Measurements from ENCODE around the gene TTC7B.
A peak's percentile ranks its signal among the peaks of the same experiment; 100 is the strongest.
"Not testable (repeated sequence)": the region's sequence is repeated elsewhere in the genome, so short reads cannot be mapped to it uniquely, and the experiment has no call there.

Gene TTC7B

DNA sequence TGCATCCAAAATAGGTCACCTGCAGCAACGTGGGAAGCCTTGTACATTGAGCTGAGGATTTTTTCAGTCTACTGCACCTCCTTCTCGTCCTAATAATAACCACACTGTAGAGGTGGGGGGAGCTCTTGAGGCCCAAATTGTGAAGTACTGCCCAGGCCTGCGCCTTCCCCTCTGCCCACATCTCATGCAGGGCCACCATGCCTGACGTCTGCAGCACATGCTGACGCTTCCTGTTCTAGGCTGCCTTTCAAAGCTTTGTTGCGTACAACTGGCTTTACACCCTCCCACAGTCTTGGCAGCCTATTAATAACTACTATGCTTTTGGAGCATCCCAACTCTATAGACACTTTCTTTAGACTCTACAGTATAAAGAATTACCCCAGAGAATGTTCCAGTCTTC lies 26.5 kb upstream of the TTC7B start:
- no peak for TF ChIP-seq CTCF (IDR thresholded peaks at IDR 0.05; ENCODE audit: low read depth, low read length)
- DNase-seq (ENCODE audit: low read depth in 2 of 2): peak in 1 of 2 donors; percentile 29
- no peak overlapping the region for H3K4me3 ChIP-seq (replicated peaks in 1 of 2; ENCODE audit: low read depth in 2 of 2, low read length in 2 of 2)

DNA sequence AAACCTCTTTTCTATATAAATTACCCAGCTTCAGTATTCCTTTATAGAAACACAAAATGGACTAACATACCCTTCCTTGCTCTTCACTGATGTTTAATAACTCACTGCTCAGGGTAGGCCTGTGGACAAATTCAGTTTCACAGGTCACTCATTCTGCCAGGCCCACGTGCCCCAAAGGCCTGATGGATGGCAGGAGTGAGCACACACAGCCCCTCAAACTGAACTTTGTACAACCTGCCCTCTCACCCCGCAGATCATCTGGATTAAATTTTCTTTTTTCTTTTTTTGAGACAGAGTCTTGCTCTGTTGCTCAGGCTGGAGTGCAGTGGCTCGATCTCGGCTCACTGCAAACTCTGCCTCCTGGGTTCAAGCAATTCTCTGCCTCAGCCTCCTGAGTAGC lies 24.4 kb upstream of the TTC7B start:
- not testable (repeated sequence) for DNase-seq (ENCODE audit: low read depth in 2 of 2); H3K4me3 ChIP-seq (replicated peaks in 1 of 2; ENCODE audit: low read depth in 2 of 2, low read length in 2 of 2)

DNA sequence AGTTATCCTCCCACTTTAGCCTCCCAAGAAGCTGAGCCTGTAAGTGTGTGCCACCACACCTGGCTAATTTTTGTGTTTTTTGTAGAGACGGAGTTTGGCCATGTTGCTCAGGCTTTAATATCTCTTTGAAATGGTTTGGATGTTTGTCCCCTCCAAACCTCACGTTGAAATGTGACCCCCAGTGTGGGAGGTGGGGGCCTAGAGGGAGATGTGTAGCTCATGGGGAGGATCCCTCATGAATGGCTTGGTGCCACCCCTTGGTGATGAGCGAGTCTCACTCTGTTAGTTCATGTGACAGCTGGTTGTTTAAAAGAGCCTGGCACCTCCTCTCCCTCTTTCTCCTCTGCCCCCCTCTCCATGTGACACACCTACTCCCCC lies 23.6 kb upstream of the TTC7B start:
- no peak overlapping the region for H3K4me3 ChIP-seq (replicated peaks in 1 of 2; ENCODE audit: low read depth in 2 of 2, low read length in 2 of 2)
- DNase-seq (ENCODE audit: low read depth in 2 of 2): no peak
- no peak for TF ChIP-seq CTCF (IDR thresholded peaks at IDR 0.05; ENCODE audit: low read depth, low read length)

GRCh38 chr14:90839024-90839888 lies 23.0 kb upstream of the TTC7B start:
- H3K4me3 ChIP-seq (replicated peaks in 1 of 2; ENCODE audit: low read depth in 2 of 2, low read length in 2 of 2): no peak overlapping the region
- no peak for TF ChIP-seq CTCF (IDR thresholded peaks at IDR 0.05; ENCODE audit: low read depth, low read length)
- peak; percentile 68 to 79 for DNase-seq (ENCODE audit: low read depth in 2 of 2)

- H3K4me3 ChIP-seq (replicated peaks in 1 of 2; ENCODE audit: low read depth in 2 of 2, low read length in 2 of 2); DNase-seq (ENCODE audit: low read depth in 2 of 2): not testable (repeated sequence)
Measured at GRCh38 chr14:90838531-90838930, 22.3 kb upstream of the TTC7B start.

DNA sequence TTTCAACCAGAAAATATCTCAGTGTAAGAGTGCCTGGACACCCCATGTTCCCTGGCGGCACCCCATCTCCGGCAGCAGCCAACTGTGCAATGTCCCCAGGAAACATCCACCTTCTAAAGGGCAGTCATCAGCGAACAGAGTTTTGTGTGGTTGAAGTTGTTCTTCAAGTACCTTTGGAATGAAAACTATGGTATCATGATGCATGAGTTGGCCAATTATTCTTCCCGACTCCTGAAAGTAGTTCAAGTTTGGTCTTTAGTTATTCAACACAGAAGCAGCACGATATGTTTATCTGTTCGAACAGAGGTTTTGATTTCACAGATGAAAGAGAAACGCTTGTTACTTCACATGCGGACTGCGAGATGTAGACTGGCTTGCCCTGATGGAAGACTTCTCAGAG lies 21.1 kb upstream of the TTC7B start:
- DNase-seq (ENCODE audit: low read depth in 2 of 2): peak in 1 of 2 donors; percentile 19
- TF ChIP-seq CTCF (IDR thresholded peaks at IDR 0.05; ENCODE audit: low read depth, low read length): no peak
- H3K4me3 ChIP-seq (replicated peaks in 1 of 2; ENCODE audit: low read depth in 2 of 2, low read length in 2 of 2): no peak overlapping the region

- TF ChIP-seq CTCF (IDR thresholded peaks at IDR 0.05; ENCODE audit: low read depth, low read length): no peak
- DNase-seq (ENCODE audit: low read depth in 2 of 2): no peak
- H3K4me3 ChIP-seq (replicated peaks in 1 of 2; ENCODE audit: low read depth in 2 of 2, low read length in 2 of 2): no peak overlapping the region
Measured at GRCh38 chr14:90836692-90837063, 20.4 kb upstream of the TTC7B start.

GRCh38 chr14:90831821-90832220 lies 15.6 kb upstream of the TTC7B start:
- no peak overlapping the region for H3K4me3 ChIP-seq (replicated peaks in 1 of 2; ENCODE audit: low read depth in 2 of 2, low read length in 2 of 2)
- no peak for DNase-seq (ENCODE audit: low read depth in 2 of 2)
- TF ChIP-seq CTCF (IDR thresholded peaks at IDR 0.05; ENCODE audit: low read depth, low read length): no peak
